GM21723 (cell line): Measurements from ENCODE around the gene GNB3.
A peak's percentile ranks its signal among the peaks of the same experiment; 100 is the strongest.
"Not testable (repeated sequence)": the region's sequence is repeated elsewhere in the genome, so short reads cannot be mapped to it uniquely, and the experiment has no call there.

ENCODE experiments used
- ATAC-seq: cut with Tn5 transposase; IDR thresholded peaks from one replicate; pipeline ENCODE4 v1.9.1; 2021; ENCODE audit warnings: mild to moderate bottlenecking, moderate library complexity; ENCODE audit not compliant: unreplicated experiment

GNB3 gene

GRCh38 chr12:6874015-6874368 lies 33.3 kb downstream of the GNB3 start:
- not testable (repeated sequence) for ATAC-seq

DNA sequence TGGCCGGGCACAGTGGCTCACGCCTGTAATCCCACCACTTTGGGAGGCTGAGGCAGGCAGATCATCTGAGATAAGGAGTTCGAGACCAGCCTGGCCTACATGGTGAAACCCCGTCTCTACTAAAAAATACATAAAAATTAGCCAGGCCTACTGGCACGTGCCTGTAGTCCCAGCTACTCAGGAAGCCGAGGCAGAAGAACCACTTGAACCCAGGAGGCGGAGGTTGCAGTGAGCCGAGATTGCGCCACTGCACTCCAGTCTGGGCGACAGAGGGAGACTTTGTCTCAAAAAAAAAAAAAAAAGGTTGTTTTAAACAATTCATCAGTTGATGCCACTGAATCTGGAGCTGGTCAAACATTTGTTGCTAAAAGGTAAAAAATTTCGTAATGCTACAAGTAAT lies 39.1 kb downstream of the GNB3 start:
- not testable (repeated sequence) for ATAC-seq

DNA sequence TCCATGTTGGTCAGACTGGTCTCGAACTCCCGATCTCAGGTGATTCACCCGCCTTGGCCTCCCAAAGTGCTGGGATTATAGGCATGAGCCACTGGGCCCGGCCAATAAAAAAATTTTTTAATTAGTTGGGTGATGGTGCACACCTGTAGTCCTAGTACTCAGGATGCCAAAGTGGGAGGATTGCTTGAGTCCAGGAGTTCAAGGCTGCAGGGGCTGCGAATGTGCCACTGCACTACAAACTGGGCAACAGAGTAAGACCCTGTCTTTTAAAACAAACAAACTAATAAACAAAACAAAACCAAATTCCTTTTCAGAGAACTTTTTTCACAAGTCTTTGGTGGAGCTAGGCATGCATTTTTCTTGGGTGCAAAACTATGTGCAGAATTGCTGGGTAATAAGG lies 42.5 kb downstream of the GNB3 start:
- ATAC-seq = no peak

DNA sequence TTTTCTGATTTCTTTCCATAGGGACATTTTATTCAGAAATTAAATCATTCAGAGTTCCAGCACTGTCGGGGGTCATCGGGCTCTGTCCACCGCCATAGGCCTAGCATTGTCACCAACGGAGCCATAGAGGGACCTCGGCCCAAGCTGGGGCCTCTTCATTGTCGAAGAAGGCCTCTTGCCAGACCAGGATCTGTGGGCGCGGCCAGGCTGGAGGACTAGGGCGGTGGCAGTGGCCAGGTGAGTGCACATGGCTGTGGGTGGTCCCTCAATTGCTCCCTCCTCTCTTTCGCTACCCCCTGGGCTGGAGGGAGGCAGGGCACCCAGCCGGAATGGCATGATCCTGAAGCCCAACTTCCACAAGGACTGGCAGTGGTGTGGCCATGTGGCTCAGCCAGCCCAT lies 43.0 kb downstream of the GNB3 start:
- no peak for ATAC-seq

DNA sequence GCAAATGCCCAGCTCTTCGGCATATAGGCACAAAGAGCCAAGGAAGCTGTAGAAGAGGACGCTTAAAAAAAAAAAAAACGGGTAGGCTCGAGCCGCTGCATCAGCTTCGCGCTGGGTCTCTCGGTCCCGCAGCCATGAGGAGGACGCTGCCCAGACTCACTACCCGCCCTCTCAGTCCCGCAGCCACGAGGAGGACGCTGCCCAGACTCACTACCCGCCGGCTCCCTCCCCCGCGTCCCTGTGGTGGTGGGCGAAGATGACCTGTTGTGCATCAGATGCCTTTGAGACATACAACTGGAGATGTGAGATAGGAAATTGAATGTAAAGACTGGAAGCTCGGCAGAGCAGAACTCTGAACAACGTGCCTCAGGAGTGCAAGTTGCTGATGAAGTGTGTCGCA lies 43.8 kb downstream of the GNB3 start:
- no peak for ATAC-seq

- not testable (repeated sequence) for ATAC-seq
Observed at GRCh38 chr12:6886206-6886999, 45.7 kb downstream of the GNB3 start.

- no peak for ATAC-seq
Observed at GRCh38 chr12:6887460-6887859, 46.7 kb downstream of the GNB3 start.

GRCh38 chr12:6888360-6888759 lies 47.6 kb downstream of the GNB3 start:
- ATAC-seq = no peak

- ATAC-seq = not testable (repeated sequence)
Observed at GRCh38 chr12:6888794-6889193, 48.1 kb downstream of the GNB3 start.

GRCh38 chr12:6889775-6890573 lies 49.2 kb downstream of the GNB3 start:
- not testable (repeated sequence) for ATAC-seq

GRCh38 chr12:6890789-6891645 lies 50.3 kb downstream of the GNB3 start:
- peak; percentile 93 for ATAC-seq

GRCh38 chr12:6891646-6892001 lies 50.9 kb downstream of the GNB3 start:
- peak; percentile 14 for ATAC-seq

GRCh38 chr12:6892683-6893082 lies 52.0 kb downstream of the GNB3 start:
- ATAC-seq = not testable (repeated sequence)

DNA sequence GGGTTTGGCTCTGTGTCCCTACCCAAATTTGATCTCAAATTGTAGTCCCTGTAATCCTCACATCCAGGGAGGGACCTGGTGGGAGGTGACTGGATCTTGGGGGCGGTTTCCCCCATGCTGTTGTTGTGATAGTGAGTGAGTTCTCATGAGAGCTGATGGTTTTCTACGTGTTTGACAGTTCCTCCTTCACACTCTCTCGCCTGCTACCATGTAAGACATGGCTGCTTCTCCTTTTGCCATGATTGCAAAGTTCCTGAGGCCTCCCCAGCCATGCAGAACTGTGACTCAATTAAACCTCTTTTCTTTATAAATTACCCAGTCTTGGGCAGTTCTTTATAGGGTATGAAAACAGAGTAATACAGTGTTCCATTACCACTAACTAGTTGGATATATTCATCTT lies 53.6 kb downstream of the GNB3 start:
- ATAC-seq = no peak
